BLaER1 treated with 17β-estradiol and CSF1 and Interleukin-3, amounts not matched to agents 10 nM and 100 nM (cell line): ENCODE results near the gene CCDC6.
A peak's percentile ranks its signal among the peaks of the same experiment; 100 is the strongest.
"Not testable (repeated sequence)": the region's sequence is repeated elsewhere in the genome, so short reads cannot be mapped to it uniquely, and the experiment has no call there.

ENCODE experiments used
- H3K27ac ChIP-seq, 11 experiments: shearing (Covaris generic); formaldehyde crosslinking; 2 replicates each; pipeline ENCODE4 v1.8.1; 2022
- H3K27me3 ChIP-seq, 11 experiments: shearing (Covaris generic); formaldehyde crosslinking; 2 replicates each; pipeline ENCODE4 v1.8.1; 2022
- H3K36me3 ChIP-seq, 11 experiments: shearing (Covaris generic); formaldehyde crosslinking; 2 replicates each; pipeline ENCODE4 v1.8.1; 2022
- H3K4me1 ChIP-seq, 10 experiments: shearing (Covaris generic); formaldehyde crosslinking; 2 replicates each; pipeline ENCODE4 v1.8.1; 2022
- H3K4me2 ChIP-seq, 11 experiments: shearing (Covaris generic); formaldehyde crosslinking; 2 replicates each; pipeline ENCODE4 v1.8.1; 2022
- H3K4me3 ChIP-seq, 10 experiments: shearing (Covaris generic); formaldehyde crosslinking; 2 replicates each; pipeline ENCODE4 v1.8.1; 2022
- H3K9ac ChIP-seq, 11 experiments: shearing (Covaris generic); formaldehyde crosslinking; 2 replicates each; pipeline ENCODE4 v1.8.1; 2022
- H3K9me3 ChIP-seq, 11 experiments: shearing (Covaris generic); formaldehyde crosslinking; replicated peaks in 1 of 11; 2 replicates each; pipeline ENCODE4 v1.8.1; 2022
- H4K20me1 ChIP-seq, 11 experiments: shearing (Covaris generic); formaldehyde crosslinking; 2 replicates each; pipeline ENCODE4 v1.8.1; 2022
- Cebpa-rat ChIP-seq, 11 experiments: shearing (Covaris generic); IDR thresholded peaks; 2 replicates each; pipeline ENCODE4 v1.8.1; 2022

CCDC6 gene

DNA sequence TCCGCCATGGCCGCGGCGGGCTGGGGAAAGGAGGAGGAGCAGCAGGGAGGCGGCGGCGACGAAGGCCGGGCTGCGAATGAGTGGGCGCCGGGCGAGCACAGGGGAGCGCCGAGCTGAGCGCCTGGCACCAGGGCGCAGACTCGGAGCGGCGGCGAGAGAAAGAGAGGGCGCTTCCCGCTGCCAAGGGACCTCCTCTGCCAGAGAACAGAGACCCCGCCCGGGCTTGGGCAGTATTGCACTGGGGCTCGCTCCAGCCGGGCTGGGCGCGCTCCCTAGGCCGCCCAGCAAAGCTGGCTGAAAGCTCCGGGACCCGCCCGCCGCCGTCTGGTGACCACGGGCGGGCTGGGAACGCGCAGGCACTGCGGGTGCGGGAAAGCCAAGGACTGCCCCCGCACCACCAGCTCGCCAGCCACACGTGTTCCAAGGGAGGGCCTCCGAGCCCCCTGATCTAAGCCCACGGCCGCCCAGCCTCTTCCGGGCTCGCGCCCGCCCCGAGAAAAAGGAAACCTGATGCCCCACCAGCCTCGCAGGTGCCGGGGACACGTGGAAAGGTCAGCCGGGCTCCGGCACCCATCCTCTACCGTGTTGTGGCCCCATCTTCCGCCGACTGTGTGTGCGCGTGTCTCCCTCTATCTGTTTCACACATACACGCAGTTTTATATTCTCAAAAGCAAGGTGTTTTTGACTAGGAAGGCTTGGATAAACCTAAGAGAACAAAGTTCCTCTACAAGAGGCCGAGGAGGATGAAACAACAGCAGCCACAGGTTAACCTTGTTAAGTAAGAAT lies at the start of gene CCDC6:
TSS of gene CCDC6 (minus strand) at position 140 of the 786 bp plus-strand sequence. CDS start at position 8, 132 bp downstream.
- Histone ChIP-seq H3K36me3 (peaks cover 0 to 22% (median 14%) of the 10 kb centered on the region in 11 experiments; a peak in 14 of 22 replicates), H3K27me3 (no peaks in the 10 kb centered on the region), H4K20me1 (peaks cover 26 to 45% (median 40%) of the 10 kb centered on the region in 11 experiments; a peak in 21 of 22 replicates), H3K4me2 (peak within 1 kb of the TSS; percentile 83 to 98 (median 92)), H3K4me1 (peaks cover 36 to 45% (median 42%) of the 10 kb centered on the region in 10 experiments), H3K9me3 (no peaks in the 10 kb centered on the region), H3K27ac (peak within 1 kb of the TSS; percentile 72 to 97 (median 93)), H3K9ac (peak within 1 kb of the TSS; percentile 87 to 94 (median 92)), H3K4me3 (peak within 1 kb of the TSS; percentile 95 to 100 (median 99))
- TF ChIP-seq Cebpa-rat (IDR thresholded peaks at IDR 0.05): no peak

DNA sequence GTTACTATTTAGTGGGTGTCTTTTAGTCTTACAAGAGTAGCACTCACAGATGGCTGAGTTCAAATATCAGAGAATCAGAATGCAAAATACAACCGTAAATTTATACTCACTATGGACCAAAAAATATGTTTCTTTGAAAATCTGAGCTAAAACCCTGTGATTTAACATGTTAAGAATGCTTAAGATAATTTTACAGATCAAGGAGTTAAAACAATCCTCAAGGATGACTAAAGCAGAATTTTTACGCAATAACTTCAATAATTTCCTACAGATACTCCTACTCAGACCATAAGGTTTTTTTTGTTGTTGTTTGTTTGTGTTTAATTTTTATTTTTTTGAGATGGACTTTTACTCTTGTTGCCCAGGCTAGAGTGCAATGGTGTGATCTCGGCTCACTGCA lies 47.9 kb upstream of the CCDC6 start:
- no peaks in the 10 kb centered on the region for H3K27me3 ChIP-seq
- no peaks in the 10 kb centered on the region for H3K4me1 ChIP-seq
- H3K9me3 ChIP-seq: no peaks in the 10 kb centered on the region
- no peak overlapping the region for H3K4me3 ChIP-seq
- no peak overlapping the region for H3K4me2 ChIP-seq
- no peaks in the 10 kb centered on the region for H3K36me3 ChIP-seq
- H3K27ac ChIP-seq: no peak overlapping the region
- no peak for TF ChIP-seq Cebpa-rat (IDR thresholded peaks at IDR 0.05)
- H4K20me1 ChIP-seq: no peaks in the 10 kb centered on the region
- H3K9ac ChIP-seq: no peak overlapping the region

DNA sequence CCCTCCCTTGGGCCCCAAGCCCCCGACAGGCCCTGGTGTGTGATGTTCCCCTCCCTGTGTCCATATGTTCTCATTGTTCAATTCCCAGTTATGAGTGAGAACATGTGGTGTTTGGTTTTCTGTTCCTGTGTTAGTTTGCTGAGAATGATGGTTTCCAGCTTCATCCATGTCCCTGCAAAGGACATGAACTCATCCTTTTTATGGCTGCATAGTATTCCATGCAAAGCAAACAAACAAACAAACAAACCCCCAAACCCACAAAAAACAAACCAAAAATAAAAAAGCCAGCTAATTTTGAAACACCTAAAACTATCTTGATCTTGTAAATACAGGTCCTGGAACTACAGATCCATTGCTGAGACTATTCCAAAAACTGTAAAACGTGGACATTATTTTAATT lies 47.4 kb upstream of the CCDC6 start:
- not testable (repeated sequence) for H3K27ac ChIP-seq, H3K9me3 ChIP-seq, H3K4me1 ChIP-seq

DNA sequence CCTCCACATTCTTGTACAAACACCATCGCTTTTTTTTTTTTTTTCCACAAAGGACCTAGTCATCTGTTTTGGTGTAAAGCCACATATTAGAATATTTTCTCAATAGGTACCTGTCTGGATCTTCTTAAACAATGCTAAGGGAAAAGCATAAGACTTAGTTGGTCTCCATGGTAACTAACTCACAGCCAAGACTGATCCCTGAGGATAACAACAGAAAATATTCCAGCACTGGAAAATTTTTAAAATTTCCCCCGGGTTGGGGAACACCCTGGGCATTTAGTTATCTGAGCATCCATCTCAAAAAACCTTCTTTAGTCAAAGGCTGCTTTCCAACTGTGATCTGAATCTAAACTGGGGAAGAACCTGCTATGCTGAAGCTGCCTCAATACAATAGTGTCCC lies 43.7 kb upstream of the CCDC6 start:
- Histone ChIP-seq H3K36me3 (no peaks in the 10 kb centered on the region), H3K9ac (no peak overlapping the region), H4K20me1 (no peaks in the 10 kb centered on the region), H3K4me3 (no peak overlapping the region), H3K27ac (no peak overlapping the region), H3K4me2 (no peak overlapping the region), H3K9me3 (no peaks in the 10 kb centered on the region), H3K4me1 (no peaks in the 10 kb centered on the region), H3K27me3 (no peaks in the 10 kb centered on the region)
- TF ChIP-seq Cebpa-rat (IDR thresholded peaks at IDR 0.05): no peak

More for the DNA sequence above, 47.4 kb upstream of the CCDC6 start:
- H3K9ac ChIP-seq, H3K4me3 ChIP-seq, H3K36me3 ChIP-seq, H3K4me2 ChIP-seq, H4K20me1 ChIP-seq, H3K27me3 ChIP-seq: not testable (repeated sequence)

DNA sequence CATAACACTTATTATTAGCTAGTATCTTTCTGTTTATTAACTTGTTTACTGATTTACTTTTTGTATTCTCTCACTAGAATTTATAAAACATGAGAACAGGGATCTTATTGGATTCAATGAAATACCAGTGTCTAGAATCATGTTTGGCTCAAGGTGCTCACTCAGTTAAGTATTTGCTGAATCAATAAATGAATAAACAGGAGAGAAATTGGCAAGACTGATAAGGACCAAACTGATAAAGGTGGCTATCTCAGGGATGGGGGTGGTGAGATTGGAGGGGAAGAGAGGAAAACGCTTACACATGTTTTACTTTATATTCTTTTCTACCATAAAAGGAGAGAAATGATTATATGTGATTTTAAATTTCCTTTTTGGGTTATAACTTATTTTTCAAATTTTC lies 43.3 kb upstream of the CCDC6 start:
- Histone ChIP-seq H3K4me2 (no peak overlapping the region), H3K9ac (no peak overlapping the region), H3K27ac (no peak overlapping the region), H3K27me3 (no peaks in the 10 kb centered on the region), H3K4me3 (no peak overlapping the region), H3K36me3 (no peaks in the 10 kb centered on the region), H3K9me3 (no peaks in the 10 kb centered on the region), H4K20me1 (no peaks in the 10 kb centered on the region), H3K4me1 (no peaks in the 10 kb centered on the region)
- TF ChIP-seq Cebpa-rat (IDR thresholded peaks at IDR 0.05): no peak

DNA sequence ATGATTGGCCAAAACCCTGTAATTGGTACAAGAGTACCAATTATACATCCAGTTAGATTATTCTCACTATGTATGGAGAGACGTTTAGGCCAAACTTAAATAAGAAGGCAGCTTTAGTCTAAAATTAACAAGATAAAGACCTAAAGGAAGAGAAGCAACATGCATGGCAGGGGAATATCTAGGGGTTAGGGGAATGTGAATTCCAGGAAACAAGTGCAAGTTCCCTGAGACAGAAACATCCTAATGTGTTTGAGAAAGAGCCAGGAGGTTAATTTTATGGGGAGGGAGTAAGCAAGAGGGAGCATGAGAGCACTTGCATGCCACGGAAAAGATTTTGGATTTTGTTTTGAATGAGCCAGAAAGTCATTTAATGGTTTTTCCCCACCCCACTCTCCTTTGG lies 39.6 kb upstream of the CCDC6 start:
- Histone ChIP-seq H3K9me3 (no peaks in the 10 kb centered on the region), H3K4me1 (no peaks in the 10 kb centered on the region), H3K27ac (no peak overlapping the region), H4K20me1 (no peaks in the 10 kb centered on the region), H3K4me3 (no peak overlapping the region), H3K9ac (no peak overlapping the region), H3K27me3 (no peaks in the 10 kb centered on the region), H3K36me3 (no peaks in the 10 kb centered on the region), H3K4me2 (no peak overlapping the region)
- TF ChIP-seq Cebpa-rat (IDR thresholded peaks at IDR 0.05): no peak

DNA sequence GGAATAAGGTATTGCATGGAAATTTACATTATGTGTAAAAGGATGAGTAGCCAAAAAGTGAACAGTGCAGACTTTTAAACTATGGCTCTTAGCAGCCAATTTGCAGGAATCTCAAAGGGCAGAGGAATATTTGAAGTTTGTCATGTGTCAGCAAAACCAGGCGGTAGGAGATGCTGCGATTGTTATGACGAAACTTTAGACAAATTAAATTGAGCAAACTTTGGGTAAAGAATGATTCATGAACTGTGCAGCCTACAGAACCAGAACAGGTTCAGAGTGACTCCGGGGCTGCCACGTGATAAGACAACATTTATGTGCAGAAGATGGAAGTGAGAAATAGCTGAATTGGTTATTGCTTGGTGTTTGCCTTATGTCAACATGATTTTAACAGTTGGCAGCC lies 39.2 kb upstream of the CCDC6 start:
- Histone ChIP-seq H3K9me3 (no peaks in the 10 kb centered on the region), H3K27me3 (no peaks in the 10 kb centered on the region), H3K4me1 (no peaks in the 10 kb centered on the region), H3K27ac (no peak overlapping the region), H3K4me2 (no peak overlapping the region), H3K4me3 (no peak overlapping the region), H3K9ac (no peak overlapping the region), H4K20me1 (no peaks in the 10 kb centered on the region), H3K36me3 (no peaks in the 10 kb centered on the region)
- TF ChIP-seq Cebpa-rat (IDR thresholded peaks at IDR 0.05): no peak

DNA sequence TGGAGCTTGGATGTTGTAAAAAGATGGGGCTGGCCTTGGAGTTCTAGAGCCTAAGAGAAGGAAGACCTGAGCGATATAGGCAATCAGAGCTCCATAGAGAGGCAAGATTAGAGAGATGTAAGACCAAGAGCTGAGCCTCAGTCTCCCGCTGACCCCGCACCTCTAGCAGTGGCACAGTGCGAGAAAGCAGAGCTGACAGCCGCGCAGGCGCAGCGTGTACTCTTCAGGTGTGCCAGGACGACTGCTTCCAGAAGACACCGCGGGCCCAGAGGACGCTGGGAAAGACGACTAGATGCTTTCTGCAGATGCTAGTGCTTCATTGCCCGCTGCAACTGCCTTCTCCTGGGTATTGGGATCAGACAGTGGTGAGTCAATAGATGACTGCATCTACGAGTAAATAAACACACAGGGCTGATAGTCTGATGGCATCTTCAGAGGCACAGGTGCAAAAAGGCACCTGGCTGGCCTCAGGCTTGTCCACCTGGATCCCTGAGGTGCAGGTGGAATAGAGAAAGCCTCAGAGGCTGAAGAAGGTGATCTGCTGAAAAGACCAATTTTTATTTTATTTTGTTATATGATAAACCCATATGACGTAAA lies 38.1 kb upstream of the CCDC6 start:
- H3K9ac ChIP-seq: no peak overlapping the region
- H3K27ac ChIP-seq: no peak overlapping the region
- no peaks in the 10 kb centered on the region for H3K36me3 ChIP-seq
- no peak overlapping the region for H3K4me3 ChIP-seq
- H3K27me3 ChIP-seq: no peaks in the 10 kb centered on the region
- H3K9me3 ChIP-seq: no peaks in the 10 kb centered on the region
- no peak overlapping the region for H3K4me2 ChIP-seq
- no peak for TF ChIP-seq Cebpa-rat (IDR thresholded peaks at IDR 0.05)
- H3K4me1 ChIP-seq: no peaks in the 10 kb centered on the region
- no peaks in the 10 kb centered on the region for H4K20me1 ChIP-seq

DNA sequence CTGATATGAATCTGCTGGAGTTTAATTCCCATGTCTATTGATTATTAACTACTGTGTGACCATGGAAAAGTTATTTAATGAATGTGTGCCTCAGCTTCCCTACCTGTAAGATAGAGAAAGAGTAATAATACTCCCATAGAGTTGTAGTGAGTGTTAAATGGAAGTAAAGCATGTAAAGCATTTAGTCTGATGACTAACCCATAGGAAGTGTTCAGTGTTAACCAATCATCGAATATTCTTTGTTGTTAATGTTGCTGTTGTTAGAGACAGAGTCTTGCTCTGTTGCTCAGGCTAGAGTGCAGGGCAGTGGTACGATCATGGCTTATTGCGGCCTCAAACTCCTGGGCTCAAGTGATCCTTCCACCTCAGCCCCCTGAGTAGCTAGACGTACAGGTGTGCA lies 36.2 kb upstream of the CCDC6 start:
- TF ChIP-seq Cebpa-rat (IDR thresholded peaks at IDR 0.05): no peak
- H3K36me3 ChIP-seq: no peaks in the 10 kb centered on the region

DNA sequence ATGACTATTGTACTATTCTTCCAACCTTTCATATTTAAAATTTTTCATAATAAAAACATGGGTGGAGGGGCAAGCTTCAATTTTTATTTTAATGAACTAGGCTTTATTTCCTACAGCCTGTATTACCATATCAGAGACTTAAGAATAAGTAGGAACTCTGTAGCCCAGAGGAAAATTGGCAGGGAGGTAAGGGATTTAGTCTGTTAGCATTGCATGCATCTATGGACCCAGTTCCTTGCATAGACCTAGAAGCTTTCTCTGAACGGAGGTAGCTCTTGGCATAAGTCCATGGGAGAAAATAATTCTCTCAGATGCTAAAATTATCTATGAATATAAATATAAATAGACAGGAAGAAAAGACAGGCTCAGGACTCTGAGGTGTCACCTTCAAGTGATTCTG lies 31.4 kb upstream of the CCDC6 start:
- Histone ChIP-seq H3K9ac (no peak overlapping the region), H3K27ac (no peak overlapping the region), H3K27me3 (no peaks in the 10 kb centered on the region), H3K9me3 (no peaks in the 10 kb centered on the region), H3K36me3 (no peaks in the 10 kb centered on the region), H3K4me2 (no peak overlapping the region), H4K20me1 (no peaks in the 10 kb centered on the region), H3K4me1 (peaks cover 0 to 14% (median 0%) of the 10 kb centered on the region in 10 experiments; a peak in 4 of 20 replicates), H3K4me3 (no peak overlapping the region)
- TF ChIP-seq Cebpa-rat (IDR thresholded peaks at IDR 0.05): no peak

More for the DNA sequence above, 36.2 kb upstream of the CCDC6 start:
- Histone ChIP-seq H3K4me2 (no peak overlapping the region), H3K27me3 (no peaks in the 10 kb centered on the region), H3K27ac (no peak overlapping the region), H3K9ac (no peak overlapping the region), H3K9me3 (no peaks in the 10 kb centered on the region), H3K4me3 (no peak overlapping the region), H4K20me1 (no peaks in the 10 kb centered on the region), H3K4me1 (no peaks in the 10 kb centered on the region)
